Subcutaneous abdominal adipose tissue (tissue), 5 donors: ENCODE results near the gene GABARAP.

ENCODE experiments used
- H3K27ac ChIP-seq: one replicate; pipeline ENCODE4 v1.7.0; 2013; ENCODE audit warnings: low read depth, mild to moderate bottlenecking, inconsistent platforms, low read length, moderate library complexity
- H3K27me3 ChIP-seq, 5 donors: one replicate each; pipeline ENCODE4 v1.7.0; 2013; ENCODE audit warnings: low read length in 5 of 5, inconsistent platforms in 1 of 5; ENCODE audit not compliant: control insufficient read depth in 5 of 5, insufficient read depth in 4 of 5
- H3K36me3 ChIP-seq, 5 donors: one replicate each; pipeline ENCODE4 v1.7.0; 2013; ENCODE audit warnings: low read length in 5 of 5; ENCODE audit not compliant: control insufficient read depth in 5 of 5, insufficient read depth in 5 of 5
- H3K4me1 ChIP-seq, 5 donors: one replicate each; pipeline ENCODE4 v1.7.0; 2013; ENCODE audit warnings: low read length in 5 of 5, mild to moderate bottlenecking in 3 of 5, moderate library complexity in 1 of 5; ENCODE audit not compliant: control insufficient read depth in 5 of 5, insufficient read depth in 5 of 5
- H3K4me3 ChIP-seq, 5 donors: one replicate each; pipeline ENCODE4 v1.7.0; 2013; ENCODE audit warnings: low read length in 5 of 5, low read depth in 1 of 5
- H3K9ac ChIP-seq, 5 donors: one replicate each; pipeline ENCODE4 v1.7.0; 2013; ENCODE audit warnings: low read length in 5 of 5, mild to moderate bottlenecking in 4 of 5, moderate library complexity in 3 of 5
- H3K9me3 ChIP-seq, 5 donors: one replicate each; pipeline ENCODE4 v1.7.0; 2013; ENCODE audit warnings: low read length in 5 of 5; ENCODE audit not compliant: control insufficient read depth in 5 of 5
- donor health status: healthy.
- donor health status: healthy.
- donor health status: healthy.
- donor health status: healthy.
- donor health status: healthy.

Gene GABARAP

DNA sequence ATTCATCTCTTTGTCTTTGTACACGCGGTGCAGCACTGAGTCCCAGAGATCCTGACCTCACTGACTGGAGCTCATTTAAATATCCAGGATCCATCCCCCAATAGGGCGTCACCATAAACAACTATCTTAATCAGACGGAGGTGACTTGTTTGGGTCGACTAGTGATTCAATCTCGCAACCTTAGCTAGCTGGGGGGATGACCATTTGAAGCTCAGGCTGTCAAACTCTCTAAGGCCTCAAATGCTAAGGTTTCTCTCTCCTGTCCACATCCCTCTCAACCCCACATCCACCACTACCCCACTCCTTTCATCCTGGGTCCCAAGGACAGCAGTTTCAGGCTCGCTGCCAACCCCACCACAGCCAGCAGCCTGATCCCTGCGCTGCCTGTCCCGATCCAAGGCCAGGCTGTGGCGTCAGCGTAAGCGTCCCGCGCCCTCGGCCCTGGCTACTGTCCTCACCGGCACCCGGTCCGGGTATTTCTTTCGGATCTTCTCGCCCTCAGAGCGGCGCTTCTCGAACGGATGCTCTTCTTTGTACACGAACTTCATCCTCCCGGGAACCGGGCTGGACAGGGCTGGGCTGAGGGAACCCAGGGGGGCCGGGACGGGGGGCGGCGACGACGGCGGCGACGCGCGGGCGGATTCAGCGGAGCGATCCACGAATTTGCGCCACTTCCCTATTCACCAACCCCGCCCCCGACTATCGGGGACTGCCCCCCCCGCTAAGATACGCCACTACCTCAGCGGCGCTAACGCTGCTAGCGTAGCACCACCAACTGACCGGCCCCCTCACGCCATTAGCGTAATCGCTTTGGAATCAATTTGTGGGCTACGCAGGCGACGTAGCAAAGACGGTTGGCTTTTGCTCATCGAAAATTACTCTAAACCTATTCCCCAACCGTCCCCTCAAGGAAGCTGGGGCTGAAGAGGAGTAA is at the start of gene GABARAP:
Gene GABARAP, minus strand, starts transcription at position 667 of the 934 bp plus-strand sequence. Its CDS starts 119 bp downstream, at position 548.
- Histone ChIP-seq H3K36me3 (peaks cover 3 to 41% (median 34%) of the 10 kb centered on the region in 5 donors), H3K4me1 (peaks cover 14 to 43% (median 36%) of the 10 kb centered on the region in 5 donors), H3K9me3 (no peaks in the 10 kb centered on the region), H3K9ac (peak within 1 kb of the TSS; percentile 94 to 98 (median 96)), H3K27ac (peak within 1 kb of the TSS; percentile 99), H3K27me3 (no peaks in the 10 kb centered on the region), H3K4me3 (peak within 1 kb of the TSS; percentile 94 to 98 (median 96))

DNA sequence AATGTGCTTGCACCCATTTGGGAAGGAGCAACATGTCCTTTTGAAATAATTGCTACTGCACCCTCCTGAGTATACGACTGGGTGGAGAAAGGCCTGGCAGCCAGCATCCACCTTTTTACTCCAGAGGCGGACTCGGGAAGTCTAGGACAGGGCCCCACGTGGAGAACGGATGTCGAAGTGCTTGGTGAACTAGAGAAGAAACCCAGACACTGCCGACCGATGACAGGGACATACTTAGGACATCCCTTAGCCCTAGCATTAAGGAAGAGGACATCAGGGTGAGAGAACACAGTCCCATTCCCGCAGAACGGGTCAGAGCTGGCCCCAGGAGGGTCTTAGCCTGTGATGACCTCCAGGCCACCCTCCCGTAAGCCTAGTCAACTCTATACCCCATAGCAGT is 48.4 kb upstream of the GABARAP start:
- Histone ChIP-seq H3K9ac (no peak overlapping the region), H3K27ac (peak overlapping the region; percentile 78), H3K4me1 (peaks cover 4 to 60% (median 48%) of the 10 kb centered on the region in 5 donors), H3K36me3 (peaks cover 0 to 17% (median 10%) of the 10 kb centered on the region in 5 donors), H3K4me3 (no peak overlapping the region), H3K9me3 (no peaks in the 10 kb centered on the region), H3K27me3 (peaks cover 0 to 27% (median 20%) of the 10 kb centered on the region in 5 donors)

DNA sequence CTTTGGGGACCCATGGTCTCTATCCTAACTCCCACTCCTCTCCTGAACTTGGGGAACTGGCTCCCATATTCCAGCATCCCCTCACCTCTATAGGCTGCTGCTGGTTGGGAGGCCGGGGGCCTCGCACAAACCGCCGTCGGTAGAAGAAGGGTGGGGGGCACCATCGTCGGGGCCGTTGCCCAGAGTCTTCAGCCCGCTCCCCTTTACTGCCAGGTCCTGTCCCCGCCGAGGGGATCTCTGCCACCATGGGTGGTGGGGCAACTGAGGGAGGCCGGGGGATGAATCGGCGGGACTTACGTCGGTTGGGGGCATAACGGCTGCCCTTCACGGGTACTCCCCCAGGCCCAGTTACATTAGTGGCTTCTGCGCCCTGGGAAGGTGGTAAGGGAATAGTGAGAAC is 47.9 kb upstream of the GABARAP start:
- Histone ChIP-seq H3K4me3 (no peak overlapping the region), H3K27me3 (peaks cover 0 to 27% (median 20%) of the 10 kb centered on the region in 5 donors), H3K4me1 (peaks cover 4 to 60% (median 46%) of the 10 kb centered on the region in 5 donors), H3K9ac (no peak overlapping the region), H3K27ac (no peak overlapping the region), H3K9me3 (no peaks in the 10 kb centered on the region), H3K36me3 (peaks cover 0 to 22% (median 15%) of the 10 kb centered on the region in 5 donors)

DNA sequence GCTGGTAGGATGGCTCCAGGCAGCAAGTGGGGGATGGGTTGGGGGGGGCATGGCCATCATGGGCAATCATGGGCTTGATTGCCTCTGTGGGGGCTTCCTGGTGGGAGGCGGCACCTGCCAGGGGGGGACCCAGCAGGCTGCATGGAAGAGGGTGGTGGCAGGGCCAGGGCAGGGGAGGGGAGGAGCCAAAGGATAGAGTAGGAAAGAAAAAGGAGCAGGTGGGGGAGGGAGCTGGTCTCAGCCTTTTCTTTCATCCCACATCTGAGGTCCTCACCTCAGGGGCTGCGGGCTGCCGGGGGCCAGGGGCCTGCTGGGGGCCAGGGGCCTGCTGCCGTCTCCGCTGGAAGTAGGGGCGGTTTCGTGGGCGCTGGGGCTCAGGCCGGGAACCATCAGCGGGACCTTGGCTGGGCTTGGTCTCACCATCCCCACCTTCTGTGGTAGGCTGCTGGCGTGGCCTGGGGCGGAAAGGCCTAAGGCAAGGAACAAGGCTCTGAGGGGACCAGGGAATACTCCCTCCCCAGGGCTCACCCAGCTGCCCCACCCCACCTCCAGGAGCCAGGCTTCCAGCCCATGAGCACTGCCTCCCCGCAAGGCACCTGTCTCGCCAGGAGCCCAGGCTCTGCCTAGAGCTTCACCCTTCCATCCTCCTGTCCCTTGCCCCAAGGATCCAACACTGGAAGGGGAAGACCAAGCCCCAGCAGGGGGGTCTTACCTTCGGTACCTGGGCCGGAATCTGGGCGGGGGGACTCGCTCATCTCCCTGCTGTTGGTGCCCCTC is 47.2 kb upstream of the GABARAP start:
- Histone ChIP-seq H3K36me3 (peaks cover 0 to 30% (median 22%) of the 10 kb centered on the region in 5 donors), H3K27me3 (peaks cover 0 to 27% (median 20%) of the 10 kb centered on the region in 5 donors), H3K4me3 (no peak overlapping the region), H3K4me1 (peaks cover 4 to 63% (median 42%) of the 10 kb centered on the region in 5 donors), H3K9me3 (no peaks in the 10 kb centered on the region), H3K27ac (no peak overlapping the region), H3K9ac (no peak overlapping the region)

DNA sequence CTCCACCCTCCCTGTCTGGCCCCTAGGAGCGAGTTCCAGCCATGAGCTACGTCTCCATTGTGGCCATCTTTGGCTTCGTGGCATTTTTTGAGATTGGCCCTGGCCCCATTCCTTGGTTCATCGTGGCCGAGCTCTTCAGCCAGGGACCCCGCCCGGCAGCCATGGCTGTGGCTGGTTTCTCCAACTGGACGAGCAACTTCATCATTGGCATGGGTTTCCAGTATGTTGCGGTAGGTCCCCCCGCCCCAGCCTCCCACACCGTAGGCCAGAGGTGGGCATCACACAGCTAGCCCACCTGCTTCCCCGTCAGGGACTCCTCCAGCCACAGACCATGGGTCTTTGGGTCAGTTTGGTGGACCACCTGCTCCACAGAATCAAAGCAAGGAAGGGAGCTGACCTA is 43.4 kb upstream of the GABARAP start:
- peaks cover 0 to 39% (median 31%) of the 10 kb centered on the region in 5 donors for H3K36me3 ChIP-seq
- no peak overlapping the region for H3K4me3 ChIP-seq
- peaks cover 7 to 67% (median 34%) of the 10 kb centered on the region in 5 donors for H3K4me1 ChIP-seq
- no peaks in the 10 kb centered on the region for H3K9me3 ChIP-seq
- H3K27me3 ChIP-seq: peaks cover 0 to 15% (median 5%) of the 10 kb centered on the region in 5 donors
- H3K9ac ChIP-seq: peak overlapping the region in 1 of 5 donors; percentile 47
- no peak overlapping the region for H3K27ac ChIP-seq

DNA sequence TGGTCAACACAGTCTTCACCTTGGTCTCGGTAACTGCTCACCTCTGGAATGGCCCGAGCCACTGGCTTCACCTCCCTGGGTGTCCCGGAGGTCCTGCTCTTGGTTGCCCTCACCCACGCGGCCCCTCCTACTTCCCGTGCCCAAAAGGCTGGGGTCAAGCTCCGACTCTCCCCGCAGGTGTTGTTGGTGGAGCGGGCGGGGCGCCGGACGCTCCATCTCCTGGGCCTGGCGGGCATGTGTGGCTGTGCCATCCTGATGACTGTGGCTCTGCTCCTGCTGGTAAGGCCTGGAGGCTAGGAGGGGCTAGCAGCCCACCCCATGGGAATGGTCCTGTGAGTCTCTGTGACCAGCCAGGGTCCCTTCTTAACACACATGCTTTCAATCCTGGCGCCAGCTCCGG is 42.7 kb upstream of the GABARAP start:
- Histone ChIP-seq H3K27me3 (peaks cover 0 to 15% (median under 1%) of the 10 kb centered on the region in 5 donors), H3K4me3 (no peak overlapping the region), H3K9me3 (no peaks in the 10 kb centered on the region), H3K36me3 (peaks cover 0 to 39% (median 31%) of the 10 kb centered on the region in 5 donors), H3K4me1 (peaks cover 7 to 65% (median 32%) of the 10 kb centered on the region in 5 donors), H3K27ac (no peak overlapping the region), H3K9ac (peak overlapping the region in 1 of 5 donors; percentile 47)

DNA sequence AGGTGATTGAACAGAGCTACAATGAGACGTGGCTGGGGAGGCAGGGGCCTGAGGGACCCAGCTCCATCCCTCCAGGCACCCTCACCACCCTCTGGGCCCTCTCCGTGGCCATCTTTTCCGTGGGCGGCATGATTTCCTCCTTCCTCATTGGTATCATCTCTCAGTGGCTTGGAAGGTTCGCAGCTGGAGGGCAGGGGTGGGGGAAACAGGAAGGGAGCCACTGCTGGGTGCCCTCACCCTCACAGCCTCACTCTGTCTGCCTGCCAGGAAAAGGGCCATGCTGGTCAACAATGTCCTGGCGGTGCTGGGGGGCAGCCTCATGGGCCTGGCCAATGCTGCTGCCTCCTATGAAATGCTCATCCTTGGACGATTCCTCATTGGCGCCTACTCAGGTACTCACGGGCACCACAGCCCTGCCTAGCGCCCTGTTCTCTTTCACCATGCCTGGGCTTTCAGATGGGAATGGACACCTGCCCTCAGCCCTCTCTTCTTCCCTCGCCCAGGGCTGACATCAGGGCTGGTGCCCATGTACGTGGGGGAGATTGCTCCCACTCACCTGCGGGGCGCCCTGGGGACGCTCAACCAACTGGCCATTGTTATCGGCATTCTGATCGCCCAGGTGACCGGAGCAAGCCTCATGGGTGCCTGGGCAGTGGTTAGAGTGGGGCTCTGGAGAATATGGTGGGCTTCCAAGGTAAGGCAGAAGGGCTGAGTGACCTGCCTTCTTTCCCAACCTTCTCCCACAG is 41.4 kb upstream of the GABARAP start:
- peak overlapping the region in 3 of 5 donors; percentile 65 to 69 (median 68) for H3K4me3 ChIP-seq
- peak overlapping the region; percentile 90 for H3K27ac ChIP-seq
- H3K36me3 ChIP-seq: peaks cover 0 to 39% (median 31%) of the 10 kb centered on the region in 5 donors
- peaks cover 0 to 15% (median 0%) of the 10 kb centered on the region in 5 donors for H3K27me3 ChIP-seq
- no peaks in the 10 kb centered on the region for H3K9me3 ChIP-seq
- peak overlapping the region in 1 of 5 donors; percentile 53 for H3K9ac ChIP-seq
- peaks cover 7 to 61% (median 30%) of the 10 kb centered on the region in 5 donors for H3K4me1 ChIP-seq

DNA sequence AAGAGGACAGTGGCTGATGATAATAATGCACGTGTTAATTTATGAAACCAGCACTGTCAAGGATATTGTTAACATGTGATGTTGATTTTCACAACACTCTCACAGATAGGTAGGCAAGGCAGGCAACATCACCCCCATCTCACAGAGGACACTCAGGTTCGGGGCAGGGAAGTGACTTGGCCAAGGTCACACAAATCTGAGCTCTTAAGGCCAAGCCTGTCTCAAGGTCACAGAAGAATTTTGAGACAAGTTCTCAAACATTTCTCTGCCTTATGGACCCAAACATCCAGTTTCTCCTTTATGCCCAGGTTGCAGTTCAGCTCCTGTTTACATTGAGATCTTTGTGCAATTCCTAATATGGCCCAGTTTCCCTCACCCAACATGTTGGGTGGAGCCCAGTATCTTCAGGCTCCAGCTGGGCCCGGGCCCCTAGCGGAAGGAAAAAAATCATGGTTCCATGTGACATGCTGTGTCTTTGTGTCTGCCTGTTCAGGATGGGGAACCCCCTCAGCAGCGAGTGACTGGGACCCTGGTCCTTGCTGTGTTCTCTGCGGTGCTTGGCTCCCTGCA is 40.6 kb upstream of the GABARAP start:
- Histone ChIP-seq H3K4me1 (peaks cover 7 to 61% (median 30%) of the 10 kb centered on the region in 5 donors), H3K4me3 (peak overlapping the region; percentile 54 to 69 (median 68)), H3K27ac (peak overlapping the region; percentile 90), H3K27me3 (peaks cover 0 to 15% (median 0%) of the 10 kb centered on the region in 5 donors), H3K9me3 (no peaks in the 10 kb centered on the region), H3K36me3 (peaks cover 0 to 38% (median 31%) of the 10 kb centered on the region in 5 donors), H3K9ac (peak overlapping the region in 3 of 5 donors; percentile 23 to 77 (median 70))
